Measurements from ENCODE around the gene HDAC4. TPM values are rescaled to one million over a fixed set of nuclear protein-coding genes. Genes with fewer than 3 reads are reported as not detected.

HDAC4 gene
- total RNA-seq, 1 donor from 2014 or later, result 6.8 TPM

- DNase-seq (ENCODE audit: low read depth, low spot score), result no peak
These were observed 242.0 kb downstream of the HDAC4 start for GRCh38 chr2:239158641-239159475.

DNA sequence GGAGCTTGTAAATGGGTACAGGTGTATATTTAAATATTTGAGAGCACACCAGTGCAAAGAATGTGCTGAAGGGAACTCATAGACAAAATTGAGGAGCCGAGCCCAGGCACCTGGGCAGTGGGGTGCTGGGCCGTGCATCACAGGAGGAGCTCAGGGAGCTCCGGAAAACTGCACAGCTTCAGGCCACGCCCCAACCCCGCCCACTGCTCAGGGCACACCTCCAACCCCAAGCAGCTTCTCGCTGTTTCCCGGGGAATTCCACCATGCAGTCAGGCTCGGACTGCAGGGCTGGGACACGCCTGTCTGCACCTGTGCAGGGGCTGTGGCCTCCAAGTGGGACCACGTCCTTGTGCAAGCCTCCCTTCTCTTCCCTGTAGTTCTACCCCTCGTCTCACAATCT, 243.0 kb downstream of the HDAC4 start:
- DNase-seq (ENCODE audit: low read depth, low spot score), result no peak

DNA sequence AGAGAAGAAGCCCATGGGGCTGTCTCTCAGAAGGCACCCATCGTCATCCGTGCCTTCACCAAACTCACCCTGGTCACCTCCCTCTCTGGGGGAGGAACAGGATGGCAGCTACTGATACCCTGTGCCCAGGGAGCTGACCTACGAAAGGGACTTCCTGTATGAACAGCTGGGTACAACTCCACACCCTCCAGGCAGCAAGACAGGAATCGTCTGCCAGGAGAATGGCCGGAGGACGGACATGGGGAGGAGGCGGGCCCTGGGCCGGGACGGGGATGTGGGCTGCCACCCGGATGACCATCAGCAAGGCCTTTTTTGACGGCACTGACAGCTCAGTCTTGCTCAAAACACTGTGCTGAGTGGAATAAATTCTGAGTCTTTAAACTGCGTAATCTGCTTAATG, 243.6 kb downstream of the HDAC4 start:
- DNase-seq (ENCODE audit: low read depth, low spot score), result no peak

GRCh38 chr2:239156516-239157265, 244.1 kb downstream of the HDAC4 start:
- DNase-seq (ENCODE audit: low read depth, low spot score), result no peak

DNA sequence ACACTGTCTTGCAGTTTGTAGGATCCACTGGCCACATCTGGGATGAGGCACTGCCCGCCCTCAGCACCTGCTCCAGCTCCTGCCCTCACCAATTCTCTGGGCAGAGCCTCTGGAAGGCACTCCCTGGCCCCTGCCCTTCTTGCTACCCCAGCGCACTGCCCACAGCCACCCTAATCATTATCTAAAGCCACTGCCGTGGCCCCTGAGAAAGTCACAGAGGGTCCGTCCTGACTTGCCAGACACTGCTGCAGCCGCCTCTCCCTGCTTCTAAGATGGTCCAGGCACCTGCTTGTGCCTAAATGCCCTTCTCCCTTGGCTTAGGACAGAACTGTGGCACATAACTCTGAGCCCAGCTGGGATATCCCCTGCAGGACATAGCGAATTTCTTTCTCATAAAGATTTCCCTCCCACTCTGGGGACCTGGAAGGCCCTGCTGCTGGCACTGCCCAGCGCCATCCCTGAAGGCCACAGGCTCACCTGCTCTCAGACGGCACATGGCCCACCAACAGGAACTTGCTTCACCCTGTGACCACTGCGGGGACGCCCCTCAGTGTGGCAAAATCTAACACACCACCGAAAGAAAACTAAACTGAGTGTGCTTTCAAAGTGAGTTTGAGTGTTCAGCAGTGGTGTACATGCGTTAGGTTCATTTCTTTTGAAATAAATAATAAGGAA, 244.9 kb downstream of the HDAC4 start:
- DNase-seq (ENCODE audit: low read depth, low spot score), result no peak

GRCh38 chr2:239154971-239155805, 245.6 kb downstream of the HDAC4 start:
- no peak for DNase-seq (ENCODE audit: low read depth, low spot score)

GRCh38 chr2:239153806-239154591, 246.8 kb downstream of the HDAC4 start:
- no peak for DNase-seq (ENCODE audit: low read depth, low spot score)

DNA sequence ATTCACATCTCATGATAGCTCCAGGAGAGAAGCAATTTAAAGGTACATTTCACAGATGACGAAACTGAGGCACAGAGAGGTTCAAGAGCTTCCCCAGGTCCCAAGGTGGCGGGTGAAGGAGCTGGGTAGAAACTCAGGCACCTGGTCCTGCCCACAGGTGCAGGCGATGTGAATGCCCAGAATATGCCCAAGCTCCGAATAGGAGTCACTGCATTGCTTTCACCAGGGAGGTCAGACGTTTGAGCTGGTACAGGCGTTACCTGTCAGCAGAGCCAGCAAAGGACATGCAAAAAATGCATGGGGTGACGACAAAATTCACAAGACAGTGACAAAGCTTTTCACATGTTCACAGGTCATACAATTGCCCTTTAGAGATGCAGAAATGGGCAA, 247.9 kb downstream of the HDAC4 start:
- no peak for DNase-seq (ENCODE audit: low read depth, low spot score)

GRCh38 chr2:239152239-239152915, 248.4 kb downstream of the HDAC4 start:
- no peak for DNase-seq (ENCODE audit: low read depth, low spot score)

- DNase-seq (ENCODE audit: low read depth, low spot score), result no peak
These were observed 249.4 kb downstream of the HDAC4 start for GRCh38 chr2:239151201-239152131.

- DNase-seq (ENCODE audit: low read depth, low spot score), result no peak
These were observed 250.5 kb downstream of the HDAC4 start for GRCh38 chr2:239150125-239151011.

- DNase-seq (ENCODE audit: low read depth, low spot score), result no peak
These were observed 251.3 kb downstream of the HDAC4 start for GRCh38 chr2:239149501-239149900.

GRCh38 chr2:239148495-239149200, 252.2 kb downstream of the HDAC4 start:
- no peak for DNase-seq (ENCODE audit: low read depth, low spot score)

- DNase-seq (ENCODE audit: low read depth, low spot score), result no peak
These were observed 253.4 kb downstream of the HDAC4 start for GRCh38 chr2:239147376-239147775.

DNA sequence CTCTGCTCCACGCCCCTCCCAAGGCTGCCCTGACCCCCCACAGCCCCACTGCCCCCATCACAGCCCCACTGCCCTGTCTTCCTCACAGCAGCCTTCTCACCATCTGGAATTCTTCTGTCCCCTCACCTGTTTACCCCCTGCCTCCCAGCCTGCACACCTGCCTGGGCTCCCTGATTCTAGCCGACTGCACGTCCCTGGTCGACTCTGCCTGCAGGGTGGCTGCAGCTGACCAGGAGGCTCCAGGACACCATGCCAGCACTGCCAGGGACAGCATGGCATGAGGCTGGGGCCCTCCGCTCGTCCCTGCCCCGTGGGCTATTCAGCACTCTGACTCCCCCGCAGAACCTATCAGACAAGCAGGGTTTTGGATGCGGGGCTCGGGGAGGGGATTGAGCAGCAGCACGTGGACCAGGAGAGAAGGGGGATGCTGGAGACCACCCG, 254.1 kb downstream of the HDAC4 start:
- DNase-seq (ENCODE audit: low read depth, low spot score), result no peak

GRCh38 chr2:239146011-239146641, 254.7 kb downstream of the HDAC4 start:
- no peak for DNase-seq (ENCODE audit: low read depth, low spot score)

DNA sequence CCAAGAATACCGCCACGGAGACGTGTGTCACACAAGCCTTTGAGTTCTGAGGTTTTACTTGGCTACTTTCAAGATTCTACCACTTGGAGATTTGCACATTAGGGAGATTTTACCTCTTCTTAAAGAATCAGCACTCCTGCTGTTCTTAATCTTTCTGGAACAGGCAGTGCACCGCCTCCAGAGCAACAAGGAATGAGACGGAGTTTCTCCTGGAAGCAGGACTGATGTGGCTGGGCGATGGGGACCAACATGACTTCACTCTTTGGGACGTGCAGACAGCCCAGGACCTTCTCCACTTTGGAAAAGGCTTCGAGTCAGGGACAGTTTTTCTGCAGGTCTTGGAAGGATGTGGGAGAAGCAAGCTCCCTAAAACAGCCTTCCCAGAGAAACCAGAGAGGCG, 255.2 kb downstream of the HDAC4 start:
- no peak for DNase-seq (ENCODE audit: low read depth, low spot score)
